T-helper 22 cell (primary cell): ENCODE results near the gene BTF3L4.
"Not testable (repeated sequence)": the region's sequence is repeated elsewhere in the genome, so short reads cannot be mapped to it uniquely, and the experiment has no call there.

Experiments
- DNase-seq: peaks from one replicate; pipeline ENCODE4 v3.0.0-alpha.2; 2020; ENCODE audit warnings: low read depth

Gene BTF3L4

GRCh38 chr1:52056163-52056936 is at the start of gene BTF3L4:
TSS of gene BTF3L4 (plus strand) at chr1:52056295. CDS start at chr1:52059848, 3,553 bp downstream.
- peak; percentile 92 for DNase-seq

GRCh38 chr1:52007215-52008002 is 48.7 kb upstream of the BTF3L4 start:
- DNase-seq = no peak

GRCh38 chr1:52008071-52008809 is 47.9 kb upstream of the BTF3L4 start:
- DNase-seq = no peak

- DNase-seq = no peak
Observed at GRCh38 chr1:52022133-52022532, 34.0 kb upstream of the BTF3L4 start.

- DNase-seq = no peak
Observed at GRCh38 chr1:52026278-52026677, 29.8 kb upstream of the BTF3L4 start.

- DNase-seq = no peak
Observed at GRCh38 chr1:52028328-52028727, 27.8 kb upstream of the BTF3L4 start.

- not testable (repeated sequence) for DNase-seq
Observed at GRCh38 chr1:52028839-52029238, 27.3 kb upstream of the BTF3L4 start.

GRCh38 chr1:52032124-52032784 is 23.8 kb upstream of the BTF3L4 start:
- DNase-seq = no peak

- DNase-seq = no peak
Observed at GRCh38 chr1:52032785-52033131, 23.3 kb upstream of the BTF3L4 start.

- peak; percentile 81 for DNase-seq
Observed at GRCh38 chr1:52033190-52034049, 22.7 kb upstream of the BTF3L4 start, which contains the start of gene KTI12. TSS of gene KTI12 (minus strand) at chr1:52033810. CDS start at chr1:52033761, 49 bp downstream.

- DNase-seq = no peak
Observed at GRCh38 chr1:52034050-52034384, 22.1 kb upstream of the BTF3L4 start.

GRCh38 chr1:52037402-52037814 is 18.7 kb upstream of the BTF3L4 start:
- no peak for DNase-seq

GRCh38 chr1:52037909-52038308 is 18.2 kb upstream of the BTF3L4 start:
- DNase-seq = no peak

GRCh38 chr1:52041551-52042185 is 14.4 kb upstream of the BTF3L4 start:
- no peak for DNase-seq

- no peak for DNase-seq
Observed at GRCh38 chr1:52045236-52045635, 10.9 kb upstream of the BTF3L4 start.

GRCh38 chr1:52045666-52046195 is 10.4 kb upstream of the BTF3L4 start:
- DNase-seq = not testable (repeated sequence)

- not testable (repeated sequence) for DNase-seq
Observed at GRCh38 chr1:52049337-52049736, 6.8 kb upstream of the BTF3L4 start.

GRCh38 chr1:52053862-52054261 is 2.2 kb upstream of the BTF3L4 start:
- no peak for DNase-seq

- DNase-seq = no peak
Observed at GRCh38 chr1:52054496-52055065, 1.5 kb upstream of the BTF3L4 start.
